ENCODE measurements around the gene GPC1. TPM values are rescaled to one million over a fixed set of nuclear protein-coding genes. Genes with fewer than 3 reads are reported as not detected.
A peak's percentile ranks its signal among the peaks of the same experiment; 100 is the strongest.

GPC1 gene
- total RNA-seq, 1 donor from 2014 or later = 2.4 TPM

DNA sequence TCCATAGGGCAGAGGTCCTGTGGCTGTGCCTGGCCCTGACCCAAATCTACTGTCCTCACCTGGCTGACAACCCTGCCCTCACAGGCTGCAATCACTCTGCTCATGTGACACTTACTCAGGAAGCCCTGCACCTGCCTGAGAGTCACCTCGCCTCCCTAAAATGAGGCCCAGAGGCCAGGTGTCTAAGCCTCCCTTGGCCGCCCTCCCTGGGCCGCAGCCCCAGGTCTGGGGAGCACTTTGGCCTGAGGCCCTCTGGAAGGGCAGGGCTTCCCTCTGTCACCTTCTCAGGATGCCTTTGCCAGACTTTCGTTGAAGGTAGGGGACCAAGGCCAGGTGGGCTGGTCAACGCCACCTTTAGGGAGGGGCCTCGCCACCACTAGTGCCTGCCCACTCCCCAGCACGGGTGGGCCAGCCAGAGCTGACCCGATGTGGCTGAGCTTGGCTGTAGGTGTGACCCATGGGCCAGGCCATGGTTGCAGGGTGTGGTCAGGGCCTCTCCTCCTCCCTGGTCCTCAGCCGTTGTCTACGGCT is 6.1 kb upstream of the GPC1 start:
- no peak for DNase-seq (ENCODE audit: low read depth in 2 of 2)

DNA sequence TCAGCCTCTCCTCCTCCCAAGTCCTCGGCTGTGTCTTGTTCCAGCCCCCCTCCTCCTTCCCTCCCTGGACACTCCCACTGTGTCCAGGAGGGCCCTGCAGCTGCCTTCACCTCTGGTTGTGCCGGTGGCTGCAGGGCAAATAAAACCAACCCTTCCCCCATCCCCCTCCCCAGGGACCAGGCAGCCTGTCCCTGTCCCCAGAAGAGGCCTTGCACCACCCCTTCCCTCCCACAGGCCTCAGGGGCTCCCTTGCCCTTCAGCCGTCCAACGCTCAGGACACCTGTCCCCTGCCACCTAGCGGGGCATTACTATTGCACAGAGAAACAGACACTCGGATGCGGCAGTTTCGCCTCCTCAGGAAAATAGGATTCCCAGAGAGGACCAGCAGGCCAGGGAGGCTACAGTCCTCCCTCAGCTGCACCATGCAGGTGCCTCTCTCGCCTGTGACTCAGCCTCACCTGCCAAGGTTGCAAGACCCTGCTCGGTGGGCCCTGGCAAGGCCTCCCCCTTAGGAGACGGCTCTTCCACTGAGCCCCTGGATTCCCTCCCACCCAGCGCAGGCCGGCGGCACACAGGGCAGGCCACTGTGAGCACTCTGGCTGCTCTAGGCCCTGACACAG is 5.5 kb upstream of the GPC1 start:
- no peak for DNase-seq (ENCODE audit: low read depth in 2 of 2)

GRCh38 chr2:240430595-240430994 is 4.9 kb upstream of the GPC1 start:
- no peak for DNase-seq (ENCODE audit: low read depth in 2 of 2)

DNA sequence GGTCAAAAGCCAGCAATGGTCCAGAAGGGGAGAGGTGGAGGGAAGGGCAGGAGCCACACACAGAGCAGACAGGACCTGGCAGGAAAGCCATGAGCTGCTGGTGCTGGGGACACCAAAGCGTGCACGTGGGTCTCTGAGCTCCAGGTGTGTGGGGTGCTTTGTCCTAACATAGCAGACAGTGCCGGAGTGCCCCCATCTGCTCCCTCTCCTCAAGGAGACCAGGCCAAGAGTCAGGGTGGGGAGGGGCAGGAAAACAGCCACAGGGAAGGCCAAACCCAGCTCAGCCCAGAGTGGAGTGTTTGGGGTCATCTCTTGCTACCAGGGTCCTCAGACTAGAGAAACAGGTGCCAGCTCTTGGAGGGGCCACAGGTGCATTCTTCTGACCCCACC is 4.2 kb upstream of the GPC1 start:
- DNase-seq (ENCODE audit: low read depth in 2 of 2) = no peak

- DNase-seq (ENCODE audit: low read depth in 2 of 2) = no peak
These were observed 3.6 kb upstream of the GPC1 start for GRCh38 chr2:240431661-240432424.

GRCh38 chr2:240432430-240432819 is 3.0 kb upstream of the GPC1 start:
- no peak for DNase-seq (ENCODE audit: low read depth in 2 of 2)

DNA sequence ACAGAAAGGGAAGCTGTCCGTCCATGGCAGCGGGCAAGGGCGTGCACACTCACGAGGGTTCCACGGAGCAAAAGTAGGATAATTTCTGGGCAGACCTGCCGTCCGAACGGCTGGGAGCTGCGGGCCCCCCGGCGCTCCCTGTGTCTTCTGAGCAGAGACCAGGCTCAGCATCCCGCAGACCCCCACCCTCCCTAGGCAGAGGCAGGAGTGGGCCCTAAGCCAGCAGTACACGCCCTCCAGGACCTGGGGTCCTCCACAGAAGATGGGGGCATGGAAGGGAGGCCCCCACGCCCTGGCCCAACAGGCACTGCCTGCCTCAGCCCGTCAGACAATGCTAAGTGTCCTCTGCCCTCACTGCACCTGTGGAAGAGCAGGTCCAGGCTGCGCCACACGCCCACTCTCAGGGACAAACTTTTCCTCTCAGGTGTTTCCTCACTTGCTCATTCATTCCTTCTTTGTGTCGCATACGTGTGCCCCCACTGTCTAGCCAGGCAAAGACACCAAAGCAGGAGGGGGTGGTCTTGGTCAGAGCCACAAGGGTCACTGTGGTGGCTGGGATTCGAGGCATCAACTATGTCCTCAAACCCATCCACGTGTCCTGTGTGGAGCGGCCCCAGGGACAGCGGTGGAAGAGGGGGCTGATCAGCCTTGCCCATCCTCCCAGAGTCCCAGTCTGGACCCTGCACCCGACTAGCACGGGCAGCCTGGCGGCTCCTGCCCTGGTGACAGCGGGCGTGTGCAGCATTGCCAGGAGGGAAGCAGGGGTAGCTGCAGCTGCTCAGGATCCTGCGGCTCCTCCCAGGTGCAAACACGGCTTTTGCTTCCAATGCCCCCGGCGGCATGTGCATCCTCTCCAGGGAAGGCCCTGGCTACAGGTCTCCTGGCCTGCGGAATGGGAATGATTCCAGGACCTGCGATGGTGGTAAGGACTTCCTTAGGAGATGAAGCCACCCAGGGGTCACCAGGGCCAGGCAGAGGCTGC is 2.4 kb upstream of the GPC1 start:
- no peak for DNase-seq (ENCODE audit: low read depth in 2 of 2)

DNA sequence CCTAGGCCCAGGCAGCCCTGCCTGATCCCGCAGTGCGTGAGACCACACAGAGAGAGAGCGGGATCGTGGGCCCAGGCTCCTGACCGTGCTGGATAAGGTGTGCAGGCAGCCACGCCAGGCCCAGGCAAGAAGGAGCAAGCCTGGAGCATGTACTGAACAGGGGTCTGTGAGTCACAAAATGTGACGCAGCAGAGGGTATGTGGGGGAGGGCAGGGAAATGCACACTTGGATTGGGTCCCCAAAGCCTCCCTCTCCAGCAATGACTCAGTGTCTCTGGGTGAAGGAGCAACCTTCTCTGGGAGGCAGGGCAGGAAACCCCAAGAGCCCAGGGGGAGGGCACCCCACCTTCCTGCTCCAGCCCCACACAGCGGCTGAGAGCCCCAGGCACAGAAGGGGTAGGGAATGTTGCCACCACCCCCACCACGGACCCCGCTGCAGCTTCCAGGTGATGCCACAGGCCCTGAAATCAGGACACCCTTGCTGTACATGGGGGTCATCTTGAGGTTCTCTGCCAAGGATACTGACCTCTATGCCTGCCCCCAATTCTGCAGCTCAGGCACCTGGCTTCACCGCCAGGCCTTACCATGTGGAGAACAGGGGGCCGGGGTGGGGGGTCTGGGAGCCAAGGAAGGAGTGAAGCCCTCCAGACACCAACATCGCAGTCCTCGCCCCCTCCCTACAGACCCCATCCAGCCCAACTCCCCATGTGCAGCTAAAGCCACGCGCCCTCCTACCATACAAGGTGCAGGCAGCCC is 1.3 kb upstream of the GPC1 start:
- DNase-seq (ENCODE audit: low read depth in 2 of 2) = peak in 1 of 2 donors; percentile 88

- DNase-seq (ENCODE audit: low read depth in 2 of 2) = peak; percentile 75 to 86
These were observed 571 bp upstream of the GPC1 start for GRCh38 chr2:240434728-240435456.

DNA sequence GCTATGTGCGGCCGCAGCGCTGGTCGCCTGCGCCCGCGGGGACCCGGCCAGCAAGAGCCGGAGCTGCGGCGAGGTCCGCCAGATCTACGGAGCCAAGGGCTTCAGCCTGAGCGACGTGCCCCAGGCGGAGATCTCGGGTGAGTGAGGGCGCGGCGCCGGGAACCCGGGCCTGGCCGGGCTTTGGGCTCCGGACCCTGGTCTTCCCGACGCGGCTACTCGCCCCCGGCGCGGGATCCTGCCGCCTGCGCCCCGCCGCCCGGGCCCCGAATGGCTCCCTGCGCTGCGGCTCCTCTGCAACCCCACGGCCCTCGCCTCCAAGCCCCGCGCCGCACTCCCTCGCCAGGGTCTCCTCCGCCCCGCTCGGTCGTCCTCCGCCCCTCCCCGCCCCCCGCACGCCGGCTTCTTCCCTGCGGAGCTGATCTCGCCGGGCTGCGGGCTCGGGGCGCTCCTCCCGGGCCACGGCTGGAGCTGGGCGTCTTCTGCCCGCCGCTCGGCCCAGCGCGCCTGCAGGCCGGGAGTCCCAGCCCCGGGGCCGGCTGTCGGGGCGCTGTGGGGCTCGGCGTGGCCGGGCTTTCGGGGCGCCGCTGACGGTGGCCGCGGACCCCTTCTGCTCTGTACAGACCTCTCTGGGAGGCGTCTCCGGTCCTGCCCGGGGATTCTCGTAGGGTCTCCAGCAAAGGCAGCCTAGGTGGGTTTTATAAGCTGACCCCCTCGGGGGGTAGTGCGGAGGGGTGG is 652 bp downstream of the GPC1 start:
- peak; percentile 30 to 39 for DNase-seq (ENCODE audit: low read depth in 2 of 2)

DNA sequence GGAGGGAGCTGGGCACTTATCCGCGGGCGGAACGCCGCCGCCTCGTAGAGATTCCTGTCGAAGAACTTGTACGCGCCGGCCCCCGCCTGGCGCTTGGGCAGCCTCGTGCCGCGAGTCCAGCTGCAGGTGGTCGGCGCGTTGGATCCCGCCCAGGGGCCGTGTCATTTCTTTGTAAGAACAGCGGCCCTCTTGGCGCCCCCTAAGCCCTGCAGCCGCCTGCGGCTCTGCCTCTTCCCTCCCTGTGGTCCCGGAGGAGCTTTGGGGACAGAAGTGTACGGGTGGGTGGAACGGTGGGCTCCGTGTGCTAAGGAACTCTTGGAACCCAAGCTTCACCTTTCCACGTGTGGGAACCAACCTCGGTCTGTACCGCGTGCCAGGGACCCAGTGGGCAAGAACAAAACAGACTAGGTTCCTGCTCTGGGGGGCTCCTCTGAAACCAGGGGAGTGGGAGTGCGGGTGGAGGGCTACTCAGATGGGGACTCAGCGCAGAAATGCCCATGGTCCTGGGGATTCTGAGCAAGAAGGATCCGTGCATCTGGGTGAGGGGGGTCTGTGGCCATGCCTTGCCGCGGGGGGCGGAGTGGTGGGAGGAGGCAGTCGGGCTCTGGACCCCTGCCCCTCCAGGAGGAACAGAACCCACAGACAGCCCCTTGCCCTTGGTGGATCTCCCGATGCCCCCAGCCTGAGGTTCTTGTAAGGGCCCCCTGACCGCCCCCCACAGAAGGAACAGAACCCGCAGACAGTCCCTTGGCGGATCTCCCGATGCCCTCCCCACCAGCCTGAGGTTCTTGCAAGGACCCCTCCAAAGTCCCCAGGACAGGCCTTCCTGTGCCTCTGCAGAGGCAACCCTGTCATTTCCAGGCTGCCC is 1.5 kb downstream of the GPC1 start:
- peak; percentile 27 to 53 for DNase-seq (ENCODE audit: low read depth in 2 of 2)

- no peak for DNase-seq (ENCODE audit: low read depth in 2 of 2)
These were observed 2.0 kb downstream of the GPC1 start for GRCh38 chr2:240437551-240437860.

- peak; percentile 72 to 75 for DNase-seq (ENCODE audit: low read depth in 2 of 2)
These were observed 2.7 kb downstream of the GPC1 start for GRCh38 chr2:240437861-240438809.

GRCh38 chr2:240438810-240439697 is 3.6 kb downstream of the GPC1 start:
- DNase-seq (ENCODE audit: low read depth in 2 of 2) = no peak

DNA sequence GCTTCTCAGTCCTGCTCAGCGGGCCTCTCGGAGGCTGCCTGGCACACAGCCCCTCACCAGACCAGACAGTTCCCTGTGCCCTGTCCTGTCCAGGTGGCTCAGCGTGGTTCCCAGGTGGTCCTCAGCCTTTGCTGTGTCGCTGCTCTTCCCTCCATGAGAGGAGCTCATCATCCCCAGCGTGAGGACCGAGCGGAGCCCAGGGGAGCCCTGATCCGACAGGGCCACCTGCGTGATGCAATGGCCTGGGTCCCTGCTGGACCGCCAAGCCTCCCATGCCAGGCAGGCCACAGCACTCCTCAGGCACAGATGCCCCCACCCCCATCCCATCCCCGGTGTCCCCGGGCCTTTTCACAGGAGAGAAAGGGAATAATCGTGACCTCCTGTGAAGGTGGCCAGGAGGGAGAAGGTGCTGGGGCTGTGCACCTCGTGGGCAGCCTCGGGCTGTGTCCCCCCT is 4.3 kb downstream of the GPC1 start:
- no peak for DNase-seq (ENCODE audit: low read depth in 2 of 2)

GRCh38 chr2:240440251-240440650 is 4.8 kb downstream of the GPC1 start:
- DNase-seq (ENCODE audit: low read depth in 2 of 2) = no peak

Data from lung microvascular endothelial cell (primary cell).